Natural killer cell (primary cell): ENCODE measurements around the gene LDLRAD4. TPM values are rescaled to one million over a fixed set of nuclear protein-coding genes. Genes with fewer than 3 reads are reported as not detected.

ENCODE experiments used
- ATAC-seq, 3 donors: fragments of 150-1000 bp in 2 of 3; fragments of 200-7000 bp in 1 of 3; cut with Tn5 transposase; 1 replicate in 1 of 3; 2 replicates in 2 of 3; pipeline ENCODE4 v1.10.0; 2021; ENCODE audit warnings: mild to moderate bottlenecking in 2 of 3, moderate library complexity in 2 of 3
- DNase-seq, 2 donors: peaks; one replicate each; pipeline versions ENCODE4 v3.0.0 to v3.0.0-alpha.2; 2013 to 2021; ENCODE audit warnings: mixed read lengths in 1 of 2
- H3K27ac ChIP-seq: one replicate; pipeline ENCODE4 v1.5.1; 2013; ENCODE audit warnings: mild to moderate bottlenecking, low read length
- H3K27me3 ChIP-seq: one replicate; pipeline ENCODE4 v1.6.1; 2013; ENCODE audit warnings: low read length; ENCODE audit not compliant: control insufficient read depth, insufficient read depth
- H3K36me3 ChIP-seq: one replicate; pipeline ENCODE4 v1.6.1; 2013; ENCODE audit warnings: low read length; ENCODE audit not compliant: control insufficient read depth, insufficient read depth
- H3K4me1 ChIP-seq: one replicate; pipeline ENCODE4 v1.6.1; 2013; ENCODE audit warnings: low read length; ENCODE audit not compliant: control insufficient read depth, insufficient read depth
- H3K4me3 ChIP-seq: one replicate; pipeline ENCODE4 v1.5.1; 2013; ENCODE audit warnings: low read length
- H3K9me3 ChIP-seq: one replicate; pipeline ENCODE4 v1.6.1; 2013; ENCODE audit warnings: low read length; ENCODE audit not compliant: control insufficient read depth, insufficient read depth
- H3K27ac Mint-ChIP-seq, 2 donors: one replicate each; pipeline ENCODE4 v1.8.0; 2022; ENCODE audit warnings: mild to moderate bottlenecking in 2 of 2, mixed read lengths in 2 of 2, moderate library complexity in 1 of 2
- H3K27me3 Mint-ChIP-seq, 2 donors: one replicate each; pipeline ENCODE4 v1.8.0; 2022; ENCODE audit warnings: low read depth in 2 of 2, mixed read lengths in 2 of 2
- H3K36me3 Mint-ChIP-seq: one replicate; pipeline ENCODE4 v1.8.0; 2022; ENCODE audit warnings: mixed read lengths
- H3K4me1 Mint-ChIP-seq, 2 donors: one replicate each; pipeline ENCODE4 v1.8.0; 2022; ENCODE audit warnings: mixed read lengths in 2 of 2
- H3K4me3 Mint-ChIP-seq: one replicate; pipeline ENCODE4 v1.8.0; 2022; ENCODE audit warnings: mild to moderate bottlenecking, moderate library complexity, mixed read lengths
- H3K9me3 Mint-ChIP-seq, 2 donors: one replicate each; pipeline ENCODE4 v1.8.0; 2022; ENCODE audit warnings: mixed read lengths in 2 of 2
- WGBS: methylation state at CpG from one replicate; pipeline ENCODE4 v1.1.7; 2013; ENCODE audit warnings: missing lambda C conversion rate; ENCODE audit not compliant: insufficient coverage; 5-methylcytosine and 5-hydroxymethylcytosine counted together
- intact Hi-C: fragments of 100-400 bp; cut with micrococcal nuclease; formaldehyde crosslinking; loops from one replicate; pipeline ENCODE4 v1.14.2; 2022
- total RNA-seq, 4 donors: library from RNA; stranded (reverse); fragments of 120-200 nt in 1 of 4; gene quantifications; one replicate each; pipeline versions ENCODE4 v1.2.3 to v1.2.4, GENCODE V29; 2013 to 2022
- TF ChIP-seq, protein P1 (sequence below): fragments of 200-600 bp; IDR thresholded peaks from one replicate; pipeline ENCODE4 v1.8.0; 2022; ENCODE audit warnings: antibody characterized with exemption

Gene LDLRAD4
- total RNA-seq, 3 donors from 2014 or later (not counting 1 experiment from before 2014, with no cell fraction given) = 24.0 to 36.3 (median 29.2) TPM

DNA sequence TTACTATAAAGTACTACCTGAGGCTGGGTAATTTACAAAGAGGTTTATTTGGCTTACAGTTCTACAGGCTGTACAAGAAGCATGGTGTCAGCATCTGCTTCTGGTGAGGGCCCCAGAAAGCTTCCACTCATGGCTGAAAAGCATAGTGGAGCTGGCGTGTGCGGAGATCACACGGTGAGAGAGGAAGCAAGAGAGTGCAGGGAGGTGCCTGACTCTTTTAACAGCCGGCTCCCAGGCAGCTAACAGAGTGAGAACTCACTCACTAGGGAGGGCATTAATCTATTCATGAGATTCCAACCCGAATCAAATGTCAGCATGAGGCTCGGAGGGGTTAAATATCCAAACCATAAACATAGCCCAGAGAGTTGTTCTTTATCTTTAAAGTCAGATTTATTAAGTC lies 117.3 kb downstream of the LDLRAD4 start:
- H3K9me3 Mint-ChIP-seq = no peaks in the 10 kb centered on the region
- H3K36me3 Mint-ChIP-seq = no peaks in the 10 kb centered on the region
- no peaks in the 10 kb centered on the region for H3K4me1 ChIP-seq
- WGBS = 88% methylated on average over 6 of the region's 6 CpGs
- no peak overlapping the region for H3K4me3 Mint-ChIP-seq
- H3K9me3 ChIP-seq = no peaks in the 10 kb centered on the region
- H3K36me3 ChIP-seq = no peaks in the 10 kb centered on the region
- DNase-seq = peak in 1 of 2 donors; percentile 24
- no peak for ATAC-seq
- no peak overlapping the region for H3K27ac Mint-ChIP-seq
- no peaks in the 10 kb centered on the region for H3K4me1 Mint-ChIP-seq
- intact Hi-C loops = no loop called here
- H3K27me3 ChIP-seq = no peaks in the 10 kb centered on the region
- no peak overlapping the region for H3K4me3 ChIP-seq
- no peak overlapping the region for H3K27ac ChIP-seq
- peaks cover 15 to 62% of the 10 kb centered on the region in 2 donors for H3K27me3 Mint-ChIP-seq
- TF ChIP-seq, protein P1, sequence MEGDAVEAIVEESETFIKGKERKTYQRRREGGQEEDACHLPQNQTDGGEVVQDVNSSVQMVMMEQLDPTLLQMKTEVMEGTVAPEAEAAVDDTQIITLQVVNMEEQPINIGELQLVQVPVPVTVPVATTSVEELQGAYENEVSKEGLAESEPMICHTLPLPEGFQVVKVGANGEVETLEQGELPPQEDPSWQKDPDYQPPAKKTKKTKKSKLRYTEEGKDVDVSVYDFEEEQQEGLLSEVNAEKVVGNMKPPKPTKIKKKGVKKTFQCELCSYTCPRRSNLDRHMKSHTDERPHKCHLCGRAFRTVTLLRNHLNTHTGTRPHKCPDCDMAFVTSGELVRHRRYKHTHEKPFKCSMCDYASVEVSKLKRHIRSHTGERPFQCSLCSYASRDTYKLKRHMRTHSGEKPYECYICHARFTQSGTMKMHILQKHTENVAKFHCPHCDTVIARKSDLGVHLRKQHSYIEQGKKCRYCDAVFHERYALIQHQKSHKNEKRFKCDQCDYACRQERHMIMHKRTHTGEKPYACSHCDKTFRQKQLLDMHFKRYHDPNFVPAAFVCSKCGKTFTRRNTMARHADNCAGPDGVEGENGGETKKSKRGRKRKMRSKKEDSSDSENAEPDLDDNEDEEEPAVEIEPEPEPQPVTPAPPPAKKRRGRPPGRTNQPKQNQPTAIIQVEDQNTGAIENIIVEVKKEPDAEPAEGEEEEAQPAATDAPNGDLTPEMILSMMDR = no peak

DNA sequence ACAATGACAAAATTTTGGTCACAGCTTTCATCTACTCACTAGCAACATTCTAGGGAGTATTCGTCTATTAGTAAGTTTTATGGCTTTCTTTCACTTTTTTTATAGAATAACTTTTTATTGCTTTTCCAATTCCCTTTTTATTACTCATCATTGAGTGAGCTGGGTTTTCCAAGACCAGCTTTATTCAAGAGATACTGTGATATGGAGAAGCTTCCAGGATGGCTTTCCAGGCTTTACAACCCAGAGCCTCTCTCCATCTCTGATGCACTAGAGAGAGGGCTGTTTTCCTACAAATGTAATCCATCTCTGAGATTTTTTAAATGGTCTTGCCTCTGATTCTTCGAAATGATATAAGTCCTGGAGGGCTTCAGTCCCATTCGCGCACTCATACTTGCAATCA lies 118.3 kb downstream of the LDLRAD4 start:
- H3K9me3 Mint-ChIP-seq = no peaks in the 10 kb centered on the region
- no peak overlapping the region for H3K4me3 Mint-ChIP-seq
- TF ChIP-seq, protein P1 = no peak
- Histone ChIP-seq H3K4me1 (no peaks in the 10 kb centered on the region), H3K36me3 (no peaks in the 10 kb centered on the region), H3K27me3 (no peaks in the 10 kb centered on the region), H3K27ac (no peak overlapping the region), H3K4me3 (no peak overlapping the region), H3K9me3 (no peaks in the 10 kb centered on the region)
- intact Hi-C loops = no loop called here
- peaks cover 15 to 63% of the 10 kb centered on the region in 2 donors for H3K27me3 Mint-ChIP-seq
- ATAC-seq = no peak
- no peak overlapping the region for H3K27ac Mint-ChIP-seq
- 91% methylated on average over 3 of the region's 4 CpGs for WGBS
- H3K36me3 Mint-ChIP-seq = no peaks in the 10 kb centered on the region
- DNase-seq = no peak
- no peaks in the 10 kb centered on the region for H3K4me1 Mint-ChIP-seq

DNA sequence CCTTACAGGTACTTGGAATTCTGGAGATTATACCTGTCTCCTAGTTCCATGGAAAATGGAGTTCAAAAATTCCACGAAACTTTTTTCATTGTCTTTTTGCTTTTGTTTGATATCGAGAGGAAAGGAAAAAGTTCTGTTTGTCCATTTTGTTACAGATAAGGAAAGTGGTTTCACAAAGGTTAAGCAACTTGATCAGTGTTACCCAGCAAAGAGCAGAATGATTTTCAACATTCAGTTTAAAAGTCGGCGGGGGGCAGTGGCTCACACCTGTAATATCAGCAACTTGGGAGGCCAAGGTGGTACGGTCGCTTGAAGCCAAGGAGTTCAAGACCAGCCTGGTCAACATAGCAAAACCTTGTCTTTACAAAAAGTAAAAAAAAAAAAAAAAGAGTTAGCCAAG lies 118.8 kb downstream of the LDLRAD4 start:
- no peaks in the 10 kb centered on the region for H3K9me3 ChIP-seq
- H3K4me3 ChIP-seq = no peak overlapping the region
- 94% methylated on average over 6 of the region's 6 CpGs for WGBS
- DNase-seq (no peak), ATAC-seq (no peak)
- H3K36me3 Mint-ChIP-seq = no peaks in the 10 kb centered on the region
- H3K27ac Mint-ChIP-seq = no peak overlapping the region
- no peaks in the 10 kb centered on the region for H3K27me3 ChIP-seq
- H3K27me3 Mint-ChIP-seq = peaks cover 13 to 60% of the 10 kb centered on the region in 2 donors
- H3K9me3 Mint-ChIP-seq = no peaks in the 10 kb centered on the region
- H3K4me1 ChIP-seq = no peaks in the 10 kb centered on the region
- no peaks in the 10 kb centered on the region for H3K4me1 Mint-ChIP-seq
- H3K4me3 Mint-ChIP-seq = no peak overlapping the region
- H3K36me3 ChIP-seq = no peaks in the 10 kb centered on the region
- TF ChIP-seq, protein P1 = no peak
- H3K27ac ChIP-seq = no peak overlapping the region
- intact Hi-C loops = no loop called here

DNA sequence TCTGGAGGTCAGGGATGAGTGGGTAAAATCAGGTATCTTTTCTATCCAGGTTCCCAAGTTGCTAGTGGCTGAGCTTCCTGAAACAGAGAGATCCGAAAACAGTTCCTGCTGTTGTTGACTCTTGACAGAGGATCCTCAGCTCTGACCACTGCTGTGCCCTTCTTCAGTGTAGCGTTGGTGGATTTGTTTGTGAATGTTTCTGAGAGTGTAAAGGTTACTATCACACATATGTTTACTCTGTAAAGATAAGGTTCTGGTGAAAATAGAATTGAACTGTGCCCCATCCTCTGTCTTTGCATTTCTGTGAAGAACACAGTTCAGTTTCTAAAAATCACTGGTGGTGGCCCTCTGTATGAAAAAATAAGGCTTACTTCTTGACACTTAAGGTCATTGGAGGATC lies 119.8 kb downstream of the LDLRAD4 start:
- no peaks in the 10 kb centered on the region for H3K27me3 ChIP-seq
- H3K4me1 ChIP-seq = no peaks in the 10 kb centered on the region
- no peak overlapping the region for H3K27ac ChIP-seq
- no peaks in the 10 kb centered on the region for H3K36me3 ChIP-seq
- intact Hi-C loops = no loop called here
- Mint-ChIP-seq H3K4me3 (no peak overlapping the region), H3K36me3 (no peaks in the 10 kb centered on the region), H3K27ac (no peak overlapping the region), H3K27me3 (peaks cover 10 to 50% of the 10 kb centered on the region in 2 donors), H3K4me1 (no peaks in the 10 kb centered on the region), H3K9me3 (no peaks in the 10 kb centered on the region)
- no peak overlapping the region for H3K4me3 ChIP-seq
- ATAC-seq (no peak), DNase-seq (no peak)
- 93% methylated on average over 1 of the region's 2 CpGs for WGBS
- TF ChIP-seq, protein P1 = no peak
- no peaks in the 10 kb centered on the region for H3K9me3 ChIP-seq
